Gastrocnemius medialis (tissue), 4 donors: Measurements from ENCODE around the gene DCHS1. TPM values are rescaled to one million over a fixed set of nuclear protein-coding genes. Genes with fewer than 3 reads are reported as not detected.
A peak's percentile ranks its signal among the peaks of the same experiment; 100 is the strongest.

Experiments
- ATAC-seq, 2 donors: fragments of 150-250 bp; one replicate each; pipeline ENCODE4 v1.9.1; 2016
- DNase-seq, 2 donors: peaks; one replicate each; pipeline ENCODE4 v3.0.0-alpha.2; 2019
- H3K27ac ChIP-seq, 4 donors: fragments of 200-600 bp; sonication (generic); 1 replicate in 1 of 4; 2 replicates in 3 of 4; pipeline ENCODE4 v1.5.1; 2016 to 2018; ENCODE audit warnings: mild to moderate bottlenecking in 2 of 4, moderate library complexity in 1 of 4
- H3K27me3 ChIP-seq, 3 donors: fragments of 200-600 bp; sonication (generic) in 2 of 3; 1 replicate in 1 of 3; 2 replicates in 2 of 3; pipeline versions ENCODE4 v1.5.1 to v1.6.0; 2016 to 2019; ENCODE audit warnings: mild to moderate bottlenecking in 1 of 3, moderate library complexity in 1 of 3
- H3K36me3 ChIP-seq, 2 donors: fragments of 200-600 bp; sonication (generic) in 1 of 2; one replicate each; pipeline ENCODE4 v1.5.1; 2017 to 2018
- H3K4me1 ChIP-seq, 2 donors: fragments of 200-600 bp; sonication (generic) in 1 of 2; one replicate each; pipeline ENCODE4 v1.5.1; 2016 to 2017; ENCODE audit warnings: mild to moderate bottlenecking in 2 of 2
- H3K4me3 ChIP-seq, 4 donors: fragments of 200-600 bp; sonication (generic) in 3 of 4; 1 replicate in 1 of 4; 2 replicates in 3 of 4; pipeline ENCODE4 v1.5.1; 2016 to 2019; ENCODE audit warnings: mild to moderate bottlenecking in 2 of 4
- H3K9me3 ChIP-seq, 3 donors: fragments of 200-600 bp; sonication (generic) in 2 of 3; 1 replicate in 1 of 3; 2 replicates in 2 of 3; pipeline ENCODE4 v1.5.1; 2016 to 2019
- POLR2A ChIP-seq, 2 donors: fragments of 450-650 bp; IDR thresholded peaks; one replicate each; pipeline ENCODE4 v1.6.1; 2017; ENCODE audit warnings: antibody characterized with exemption in 2 of 2, mild to moderate bottlenecking in 2 of 2, moderate library complexity in 2 of 2
- in situ Hi-C, 4 donors: fragments of 200-750 bp; cut with MboI; loops; one replicate each; pipeline versions ENCODE4 v1.15.0 to v1.8.0; 2017; ENCODE audit warnings: low sequenced_read_pairs in 4 of 4
- intact Hi-C: fragments of 100-400 bp; cut with DNase I; formaldehyde crosslinking; loops from one replicate; pipeline ENCODE4 v1.15.1; 2023; ENCODE audit warnings: low total_unique reads
- total RNA-seq, 4 donors: library from RNA; depleted of rRNA; stranded (reverse); fragments of >200 nt; gene quantifications; one replicate each; pipeline versions ENCODE4 v1.1.0 to v1.2.3, GENCODE V29; 2016
- TF ChIP-seq, protein P1 (sequence below), 5 experiments: fragments of 450-650 bp in 3 of 5; fragments of 200-600 bp in 2 of 5; sonication (generic) in 2 of 5; IDR thresholded peaks in 4 of 5; conservative IDR thresholded peaks in 1 of 5; 1 replicate in 4 of 5; 2 replicates in 1 of 5; pipeline ENCODE4 v1.5.1; 2016 to 2019; ENCODE audit warnings: antibody characterized with exemption in 5 of 5, mild to moderate bottlenecking in 3 of 5, moderate library complexity in 3 of 5

DCHS1 gene
- total RNA-seq, 4 donors from 2014 or later = 1.5 to 3.8 (median 2.8) TPM

DNA sequence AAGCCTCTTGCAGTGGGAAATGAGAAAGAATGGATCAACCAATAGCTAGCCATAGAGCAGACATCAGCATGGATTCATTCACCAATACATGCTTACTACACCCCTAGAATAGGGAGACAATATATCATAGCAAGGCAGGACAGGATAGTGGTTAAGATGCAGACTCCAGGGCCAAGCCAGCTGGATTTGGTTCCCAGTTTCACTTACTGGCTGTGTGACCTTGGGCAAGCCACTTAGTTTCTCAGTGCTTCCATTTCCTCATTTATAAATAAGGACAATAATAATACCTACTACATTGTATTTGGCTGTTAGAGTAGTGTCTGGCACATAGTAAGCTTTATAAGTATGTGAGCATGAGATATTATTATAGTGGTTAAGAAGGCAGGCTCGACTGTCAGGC lies 7.1 kb downstream of the DCHS1 start:
- intact Hi-C loops = no loop called here
- Histone ChIP-seq H3K27ac (no peak overlapping the region), H3K9me3 (no peaks in the 10 kb centered on the region), H3K4me1 (peaks cover 15 to 30% of the 10 kb centered on the region in 2 donors), H3K27me3 (no peaks in the 10 kb centered on the region), H3K36me3 (no peaks in the 10 kb centered on the region), H3K4me3 (no peak overlapping the region)
- TF ChIP-seq POLR2A (IDR thresholded peaks at IDR 0.05) = no peak
- TF ChIP-seq, protein P1, sequence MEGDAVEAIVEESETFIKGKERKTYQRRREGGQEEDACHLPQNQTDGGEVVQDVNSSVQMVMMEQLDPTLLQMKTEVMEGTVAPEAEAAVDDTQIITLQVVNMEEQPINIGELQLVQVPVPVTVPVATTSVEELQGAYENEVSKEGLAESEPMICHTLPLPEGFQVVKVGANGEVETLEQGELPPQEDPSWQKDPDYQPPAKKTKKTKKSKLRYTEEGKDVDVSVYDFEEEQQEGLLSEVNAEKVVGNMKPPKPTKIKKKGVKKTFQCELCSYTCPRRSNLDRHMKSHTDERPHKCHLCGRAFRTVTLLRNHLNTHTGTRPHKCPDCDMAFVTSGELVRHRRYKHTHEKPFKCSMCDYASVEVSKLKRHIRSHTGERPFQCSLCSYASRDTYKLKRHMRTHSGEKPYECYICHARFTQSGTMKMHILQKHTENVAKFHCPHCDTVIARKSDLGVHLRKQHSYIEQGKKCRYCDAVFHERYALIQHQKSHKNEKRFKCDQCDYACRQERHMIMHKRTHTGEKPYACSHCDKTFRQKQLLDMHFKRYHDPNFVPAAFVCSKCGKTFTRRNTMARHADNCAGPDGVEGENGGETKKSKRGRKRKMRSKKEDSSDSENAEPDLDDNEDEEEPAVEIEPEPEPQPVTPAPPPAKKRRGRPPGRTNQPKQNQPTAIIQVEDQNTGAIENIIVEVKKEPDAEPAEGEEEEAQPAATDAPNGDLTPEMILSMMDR (IDR thresholded peaks at IDR 0.05 in 4 of 5, conservative IDR thresholded peaks at IDR 0.05 in 1 of 5) = no peak
- DNase-seq (no peak), ATAC-seq (no peak)
- in situ Hi-C loops = no loop called here

DNA sequence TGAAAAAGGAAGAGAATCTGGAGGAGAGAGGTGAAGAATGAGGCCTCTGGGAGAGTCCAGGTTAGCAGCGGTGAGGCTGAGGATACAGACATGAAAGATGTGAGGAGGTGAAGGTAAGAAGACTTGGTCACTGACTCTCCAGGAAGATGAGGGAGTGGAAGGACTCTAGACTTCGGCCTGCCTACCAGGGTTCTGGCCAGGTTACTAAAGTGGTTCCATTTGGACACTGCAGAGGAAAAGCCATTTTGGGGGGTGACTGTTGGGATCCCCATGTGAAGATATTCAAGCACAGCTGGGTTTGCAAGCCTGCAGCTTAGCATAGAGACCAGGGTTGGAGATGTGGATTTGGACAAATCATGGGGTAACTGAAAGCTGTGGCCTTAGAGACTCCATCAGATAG lies 7.8 kb downstream of the DCHS1 start:
- no peak overlapping the region for H3K4me3 ChIP-seq
- no peaks in the 10 kb centered on the region for H3K36me3 ChIP-seq
- H3K4me1 ChIP-seq = peaks cover 15 to 30% of the 10 kb centered on the region in 2 donors
- intact Hi-C loops (no loop called here), in situ Hi-C loops (no loop called here)
- no peak for TF ChIP-seq POLR2A (IDR thresholded peaks at IDR 0.05)
- TF ChIP-seq, protein P1 (IDR thresholded peaks at IDR 0.05 in 4 of 5, conservative IDR thresholded peaks at IDR 0.05 in 1 of 5) = no peak
- H3K27ac ChIP-seq = peak overlapping the region; percentile 74 to 77 (median 76)
- H3K9me3 ChIP-seq = no peaks in the 10 kb centered on the region
- no peak for ATAC-seq
- no peaks in the 10 kb centered on the region for H3K27me3 ChIP-seq
- DNase-seq = no peak

DNA sequence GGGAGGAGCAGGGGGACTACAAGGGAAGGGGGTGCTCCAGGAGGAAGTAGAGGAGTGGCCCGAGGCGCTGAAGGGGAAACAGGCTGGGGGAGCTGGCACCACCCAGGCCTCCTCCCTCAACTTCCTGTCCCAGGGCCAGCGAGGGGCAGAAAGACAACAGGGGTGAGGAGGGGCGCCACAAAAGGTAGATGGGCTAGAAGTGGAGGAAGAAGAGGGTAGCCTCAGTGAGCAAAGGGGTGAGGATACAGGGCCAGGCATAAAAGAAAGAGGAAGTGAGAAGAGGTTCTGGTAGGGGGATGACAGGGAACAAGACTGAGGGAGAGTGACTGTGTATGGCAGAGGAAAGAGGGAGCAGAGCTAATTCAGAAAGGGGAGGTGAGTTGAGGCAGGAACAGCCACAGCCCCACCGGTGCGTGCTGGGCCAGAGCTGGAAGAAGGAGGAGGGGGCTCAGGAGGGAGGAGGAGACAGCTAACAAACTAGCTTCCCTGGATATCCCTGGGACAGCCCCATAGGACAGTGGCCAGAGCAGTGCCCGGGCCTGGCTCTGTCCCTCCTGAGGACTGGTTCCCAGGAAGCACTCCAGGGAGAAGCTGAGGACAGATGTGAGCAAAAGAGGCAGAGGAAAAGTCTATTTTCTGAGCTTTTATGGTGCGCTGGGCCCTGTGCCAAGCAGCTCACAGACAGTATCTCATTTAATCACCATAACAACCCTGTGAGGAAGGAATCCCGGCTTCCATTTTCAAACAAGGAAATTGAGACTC lies 8.5 kb downstream of the DCHS1 start:
- Histone ChIP-seq H3K27me3 (no peaks in the 10 kb centered on the region), H3K4me1 (peaks cover 15 to 30% of the 10 kb centered on the region in 2 donors), H3K27ac (peak overlapping the region; percentile 74 to 77 (median 76)), H3K4me3 (peak overlapping the region in 2 of 4 donors; percentile 5 to 9), H3K9me3 (no peaks in the 10 kb centered on the region), H3K36me3 (no peaks in the 10 kb centered on the region)
- peak; percentile 30 to 39 for ATAC-seq
- intact Hi-C loops = no loop called here
- in situ Hi-C loops = no loop called here
- DNase-seq = no peak
- TF ChIP-seq, protein P1 (IDR thresholded peaks at IDR 0.05 in 4 of 5, conservative IDR thresholded peaks at IDR 0.05 in 1 of 5) = no peak
- no peak for TF ChIP-seq POLR2A (IDR thresholded peaks at IDR 0.05)

DNA sequence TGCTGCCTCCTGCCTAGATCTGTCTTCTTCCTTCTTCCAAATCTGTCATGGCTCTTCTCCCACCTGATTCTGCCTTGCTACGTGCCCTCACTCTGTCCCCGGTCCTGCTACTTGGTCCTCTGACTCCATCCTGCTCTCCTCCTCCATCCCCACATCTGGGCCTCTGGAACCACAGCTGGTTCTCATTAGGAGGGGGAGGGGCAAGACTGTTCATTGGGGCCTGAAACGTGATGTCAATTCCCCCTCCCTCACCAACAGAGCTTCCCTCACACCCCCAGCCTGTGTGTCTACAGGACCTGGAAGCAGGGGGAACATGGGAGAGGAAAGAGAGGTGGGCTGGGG lies 9.1 kb downstream of the DCHS1 start:
- in situ Hi-C loops = no loop called here
- ATAC-seq (peak; percentile 41 to 54), DNase-seq (peak in 1 of 2 donors; percentile 58)
- no peaks in the 10 kb centered on the region for H3K36me3 ChIP-seq
- H3K27ac ChIP-seq = peak overlapping the region; percentile 74 to 77 (median 76)
- TF ChIP-seq, protein P1 (IDR thresholded peaks at IDR 0.05 in 4 of 5, conservative IDR thresholded peaks at IDR 0.05 in 1 of 5) = no peak
- no peak for TF ChIP-seq POLR2A (IDR thresholded peaks at IDR 0.05)
- no peaks in the 10 kb centered on the region for H3K27me3 ChIP-seq
- H3K4me3 ChIP-seq = peak overlapping the region in 3 of 4 donors; percentile 5 to 9 (median 5)
- H3K9me3 ChIP-seq = no peaks in the 10 kb centered on the region
- intact Hi-C loops = no loop called here
- peaks cover 15 to 30% of the 10 kb centered on the region in 2 donors for H3K4me1 ChIP-seq
